Smooth muscle cell (in vitro differentiated cells): ENCODE results near the gene SGTB. TPM values are rescaled to one million over a fixed set of nuclear protein-coding genes. Genes with fewer than 3 reads are reported as not detected.

Source experiments
- DNase-seq: peaks from one replicate; lab custom pipeline; 2025; ENCODE audit not compliant: unreplicated experiment; lab: John Stamatoyannopoulos, UW
- H2AFZ ChIP-seq: fragments of 200-600 bp; sonication (generic); 2 replicates; pipeline ENCODE4 v1.6.0; 2016; ENCODE audit warnings: antibody characterized with exemption, low read depth, mild to moderate bottlenecking
- H3F3A ChIP-seq: fragments of 200-600 bp; sonication (generic); 2 replicates; pipeline ENCODE4 v1.6.0; 2017; ENCODE audit warnings: antibody characterized with exemption, low read depth
- H3K27ac ChIP-seq: fragments of 200-600 bp; sonication (generic); 2 replicates; pipeline ENCODE4 v1.5.1; 2016; ENCODE audit warnings: low read depth, mild to moderate bottlenecking
- H3K27me3 ChIP-seq: fragments of 200-600 bp; sonication (generic); 2 replicates; pipeline ENCODE4 v1.6.1; 2016; ENCODE audit warnings: low read depth, mild to moderate bottlenecking
- H3K36me3 ChIP-seq: fragments of 200-600 bp; sonication (generic); 2 replicates; pipeline ENCODE4 v1.5.1; 2016; ENCODE audit warnings: low read depth
- H3K4me1 ChIP-seq: fragments of 200-600 bp; sonication (generic); 2 replicates; pipeline ENCODE4 v1.5.1; 2016; ENCODE audit warnings: low read depth
- H3K4me2 ChIP-seq: fragments of 200-600 bp; sonication (generic); 2 replicates; pipeline ENCODE4 v1.6.0; 2016; ENCODE audit warnings: mild to moderate bottlenecking
- H3K4me3 ChIP-seq: fragments of 200-600 bp; sonication (generic); 2 replicates; pipeline ENCODE4 v1.5.1; 2016; ENCODE audit warnings: mild to moderate bottlenecking
- H3K79me2 ChIP-seq: fragments of 200-600 bp; sonication (generic); 2 replicates; pipeline ENCODE4 v1.6.0; 2016; ENCODE audit warnings: low read depth, mild to moderate bottlenecking
- H3K9ac ChIP-seq: fragments of 200-600 bp; sonication (generic); 2 replicates; pipeline ENCODE4 v1.6.0; 2016; ENCODE audit warnings: low read depth
- H3K9me3 ChIP-seq: fragments of 200-600 bp; sonication (generic); replicated peaks from 2 replicates; pipeline ENCODE4 v1.5.1; 2016; ENCODE audit warnings: low read depth
- H4K20me1 ChIP-seq: fragments of 200-600 bp; sonication (generic); 2 replicates; pipeline ENCODE4 v1.6.0; 2016; ENCODE audit warnings: low read depth
- WGBS: methylation state at CpG from one replicate; pipeline ENCODE4 v1.1.7; 2016; ENCODE audit warnings: low lambda C conversion rate; 5-methylcytosine and 5-hydroxymethylcytosine counted together
- polyA plus RNA-seq: library from polyadenylated mRNA; unstranded; fragments of >200 nt; fragmentation: Nextera tagmentation; extraction: Ambion mirVana; gene quantifications from 2 replicates; pipeline ENCODE4 v1.2.1, GENCODE V29; 2016
- total RNA-seq: library from RNA; depleted of rRNA; stranded (reverse); fragments of >200 nt; gene quantifications from 2 replicates; pipeline ENCODE4 v1.2.3, GENCODE V29; 2014
- TF ChIP-seq, protein P1 (sequence below): fragments of 200-600 bp; sonication (generic); IDR thresholded peaks from 2 replicates; pipeline ENCODE4 v1.5.1; 2017; ENCODE audit warnings: borderline replicate concordance, mild to moderate bottlenecking, antibody characterized with exemption; ENCODE audit not compliant: insufficient read depth, poor library complexity, severe bottlenecking

The SGTB gene
- total and polyA plus RNA-seq, 2 experiments from 2014 or later = 5.3 to 12.8 TPM

DNA sequence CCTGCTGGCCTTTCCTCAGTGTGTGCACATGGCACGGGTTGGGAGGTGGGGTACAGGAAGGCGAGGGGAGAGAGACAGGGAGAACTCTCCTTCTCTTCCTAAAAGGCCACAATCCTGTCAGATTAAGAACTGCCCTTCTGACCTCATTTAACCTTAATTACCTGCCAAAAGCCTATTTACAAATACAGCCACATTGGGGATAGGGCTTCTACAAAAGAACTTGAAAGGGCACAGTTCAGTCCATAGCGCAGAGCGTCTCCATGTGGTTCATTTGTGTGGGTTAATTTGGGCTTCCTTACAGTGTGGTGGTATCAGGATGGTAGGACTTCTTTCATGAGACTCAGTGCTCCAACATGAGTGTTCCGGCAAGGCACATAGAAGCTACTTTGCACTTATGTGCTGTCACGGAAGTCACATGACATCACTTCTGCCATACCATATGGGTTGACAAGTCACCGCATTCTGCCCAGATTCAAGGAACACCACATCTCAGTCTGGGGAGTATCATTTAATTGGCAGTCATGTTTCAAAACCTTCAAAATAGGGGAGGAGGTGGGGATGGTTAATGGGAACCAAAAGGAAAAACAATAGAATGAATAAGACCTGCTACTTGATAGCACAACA, 46.9 kb upstream of the SGTB start:
- Histone ChIP-seq H3K9ac (no peak overlapping the region), H3K27me3 (no peaks in the 10 kb centered on the region), H3K79me2 (no peaks in the 10 kb centered on the region), H3K4me1 (peaks cover 1% of the 10 kb centered on the region), H2AFZ (no peak overlapping the region), H3K27ac (no peak overlapping the region), H3K36me3 (no peaks in the 10 kb centered on the region), H3F3A (no peaks in the 10 kb centered on the region), H4K20me1 (no peaks in the 10 kb centered on the region), H3K9me3 (no peaks in the 10 kb centered on the region), H3K4me3 (no peak overlapping the region), H3K4me2 (no peak overlapping the region)
- DNase-seq = no peak
- TF ChIP-seq, protein P1, sequence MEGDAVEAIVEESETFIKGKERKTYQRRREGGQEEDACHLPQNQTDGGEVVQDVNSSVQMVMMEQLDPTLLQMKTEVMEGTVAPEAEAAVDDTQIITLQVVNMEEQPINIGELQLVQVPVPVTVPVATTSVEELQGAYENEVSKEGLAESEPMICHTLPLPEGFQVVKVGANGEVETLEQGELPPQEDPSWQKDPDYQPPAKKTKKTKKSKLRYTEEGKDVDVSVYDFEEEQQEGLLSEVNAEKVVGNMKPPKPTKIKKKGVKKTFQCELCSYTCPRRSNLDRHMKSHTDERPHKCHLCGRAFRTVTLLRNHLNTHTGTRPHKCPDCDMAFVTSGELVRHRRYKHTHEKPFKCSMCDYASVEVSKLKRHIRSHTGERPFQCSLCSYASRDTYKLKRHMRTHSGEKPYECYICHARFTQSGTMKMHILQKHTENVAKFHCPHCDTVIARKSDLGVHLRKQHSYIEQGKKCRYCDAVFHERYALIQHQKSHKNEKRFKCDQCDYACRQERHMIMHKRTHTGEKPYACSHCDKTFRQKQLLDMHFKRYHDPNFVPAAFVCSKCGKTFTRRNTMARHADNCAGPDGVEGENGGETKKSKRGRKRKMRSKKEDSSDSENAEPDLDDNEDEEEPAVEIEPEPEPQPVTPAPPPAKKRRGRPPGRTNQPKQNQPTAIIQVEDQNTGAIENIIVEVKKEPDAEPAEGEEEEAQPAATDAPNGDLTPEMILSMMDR = no peak
- WGBS = 99% methylated on average over 7 of the region's 7 CpGs

DNA sequence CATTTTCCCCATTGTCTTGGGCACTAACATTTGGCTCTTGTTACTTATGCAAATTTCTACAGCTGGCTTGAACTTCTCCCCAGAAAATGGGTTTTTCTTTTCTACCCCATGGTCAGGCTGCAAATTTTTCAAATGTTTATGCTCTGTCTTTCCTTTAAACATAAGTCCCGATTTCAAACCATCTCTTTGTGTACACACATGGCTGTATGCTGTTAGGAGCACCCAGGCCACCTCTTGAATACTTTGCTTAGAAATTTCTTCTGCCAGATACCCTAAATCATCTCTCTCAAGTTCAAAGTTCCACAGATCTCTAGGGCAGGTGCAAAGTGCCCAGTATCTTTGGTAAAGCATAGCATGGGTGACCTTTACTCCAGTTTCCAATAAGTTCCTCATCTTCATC, 45.7 kb upstream of the SGTB start:
- no peaks in the 10 kb centered on the region for H3K36me3 ChIP-seq
- TF ChIP-seq, protein P1 = no peak
- 100% methylated on average over 1 of the region's 1 CpG for WGBS
- DNase-seq = no peak
- no peak overlapping the region for H3K9ac ChIP-seq
- no peaks in the 10 kb centered on the region for H3K79me2 ChIP-seq
- H3K27me3 ChIP-seq = no peaks in the 10 kb centered on the region
- H3K4me3 ChIP-seq = no peak overlapping the region
- no peak overlapping the region for H3K27ac ChIP-seq
- H3K9me3 ChIP-seq = no peaks in the 10 kb centered on the region
- H3K4me1 ChIP-seq = no peaks in the 10 kb centered on the region
- H2AFZ ChIP-seq = no peak overlapping the region
- no peak overlapping the region for H3K4me2 ChIP-seq
- no peaks in the 10 kb centered on the region for H4K20me1 ChIP-seq
- H3F3A ChIP-seq = no peaks in the 10 kb centered on the region

DNA sequence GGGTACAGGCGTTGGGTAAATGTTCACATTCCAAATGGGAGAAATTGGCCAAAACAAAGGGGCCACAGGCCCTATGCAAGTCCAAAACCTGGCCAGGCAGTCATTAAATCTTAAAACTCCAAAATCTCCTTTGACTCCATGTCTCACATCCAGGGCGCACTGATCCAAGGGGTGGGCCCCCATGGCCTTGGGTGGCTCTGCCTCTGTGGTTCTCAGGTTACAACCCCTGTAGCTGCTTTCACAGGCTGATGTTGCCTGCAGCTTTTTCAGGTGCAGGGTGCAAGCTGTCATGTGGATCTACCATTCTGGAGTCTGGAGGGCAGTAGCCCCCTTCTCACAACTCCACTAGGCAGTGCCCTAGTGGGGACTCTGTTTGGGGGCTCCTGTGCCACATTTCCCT, 44.9 kb upstream of the SGTB start:
- 100% methylated on average over 2 of the region's 2 CpGs for WGBS
- TF ChIP-seq, protein P1 = no peak
- no peak for DNase-seq
- H3K9ac ChIP-seq = no peak overlapping the region
- no peak overlapping the region for H2AFZ ChIP-seq
- H3K4me1 ChIP-seq = no peaks in the 10 kb centered on the region
- H3K4me3 ChIP-seq = no peak overlapping the region
- H3K9me3 ChIP-seq = no peaks in the 10 kb centered on the region
- H3K27ac ChIP-seq = no peak overlapping the region
- no peaks in the 10 kb centered on the region for H3K79me2 ChIP-seq
- no peaks in the 10 kb centered on the region for H3F3A ChIP-seq
- H3K36me3 ChIP-seq = no peaks in the 10 kb centered on the region
- H3K4me2 ChIP-seq = no peak overlapping the region
- no peaks in the 10 kb centered on the region for H3K27me3 ChIP-seq
- H4K20me1 ChIP-seq = no peaks in the 10 kb centered on the region

DNA sequence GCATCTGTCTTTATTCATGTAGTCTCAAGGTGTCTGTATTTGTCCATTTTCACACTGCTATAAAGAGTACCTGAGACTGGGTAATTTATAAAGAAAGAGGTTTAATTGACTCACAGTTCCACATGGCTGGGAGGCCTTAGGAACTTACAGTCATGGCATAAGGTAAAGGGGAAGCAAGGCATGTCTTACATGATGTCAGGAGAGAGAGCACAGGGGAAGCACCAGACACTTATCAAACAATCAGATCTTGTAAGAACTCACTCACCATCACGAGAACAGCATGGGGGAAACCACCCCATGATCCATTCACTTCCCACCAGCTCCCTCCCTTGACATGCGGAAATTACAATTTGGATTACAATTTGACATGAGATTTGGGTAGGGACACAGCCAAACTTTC, 44.3 kb upstream of the SGTB start:
- TF ChIP-seq, protein P1 = no peak
- 88% methylated on average over 2 of the region's 2 CpGs for WGBS
- no peaks in the 10 kb centered on the region for H3K79me2 ChIP-seq
- H3K27me3 ChIP-seq = no peaks in the 10 kb centered on the region
- no peaks in the 10 kb centered on the region for H4K20me1 ChIP-seq
- no peak overlapping the region for H3K9ac ChIP-seq
- H2AFZ ChIP-seq = no peak overlapping the region
- H3K27ac ChIP-seq = no peak overlapping the region
- no peak for DNase-seq
- H3K36me3 ChIP-seq = no peaks in the 10 kb centered on the region
- no peaks in the 10 kb centered on the region for H3K4me1 ChIP-seq
- H3F3A ChIP-seq = no peaks in the 10 kb centered on the region
- H3K4me3 ChIP-seq = no peak overlapping the region
- H3K4me2 ChIP-seq = no peak overlapping the region
- H3K9me3 ChIP-seq = no peaks in the 10 kb centered on the region
